ENCODE measurements around the gene FAM171A2. TPM values are rescaled to one million over a fixed set of nuclear protein-coding genes. Genes with fewer than 3 reads are reported as not detected.

Gene FAM171A2
- total RNA-seq, 1 experiment from 2014 or later, result 27.5 TPM

DNA sequence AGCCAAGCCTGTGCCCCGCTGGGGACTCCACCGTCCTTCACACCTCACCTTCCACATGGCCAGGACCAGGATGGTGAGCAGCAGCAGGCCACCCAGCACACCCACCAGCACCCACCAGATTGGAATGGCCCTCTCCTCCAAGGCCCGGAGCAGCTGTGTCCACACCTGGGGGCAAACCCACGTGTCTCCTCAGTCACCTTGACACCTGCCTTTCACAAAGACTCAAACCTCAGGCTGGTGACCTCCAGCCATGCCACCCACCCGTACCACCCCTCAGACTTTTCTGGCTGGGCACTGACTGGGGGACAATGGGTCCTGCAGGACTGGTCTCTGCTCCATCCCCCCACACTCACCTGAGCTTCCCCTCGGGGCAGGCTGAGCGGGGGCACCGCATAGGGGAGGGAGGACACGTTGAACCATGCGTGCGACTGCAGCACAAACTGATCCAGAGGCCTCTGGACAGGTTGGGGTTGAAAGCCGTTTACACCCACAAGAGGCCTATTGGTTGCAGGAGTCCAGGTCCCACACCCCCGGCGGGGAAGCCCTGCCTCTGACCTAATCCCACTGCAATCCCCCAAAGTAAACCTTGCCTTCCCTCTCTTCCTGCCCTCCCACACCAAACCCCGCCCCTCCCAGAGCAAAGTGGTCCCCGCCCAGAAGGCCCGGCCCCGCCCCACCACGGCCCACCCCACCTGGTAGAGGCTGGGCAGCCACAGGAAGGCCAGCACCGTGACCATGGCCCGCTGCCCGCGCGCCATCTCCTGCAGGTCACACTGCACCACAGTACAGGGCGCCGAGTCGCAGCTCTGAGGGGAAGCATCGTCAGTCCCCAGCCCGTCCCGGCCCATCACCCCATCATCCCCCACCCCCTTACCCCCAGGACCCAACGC lies 10.9 kb upstream of the FAM171A2 start:
- peaks cover 0 to 4% (median 0%) of the 10 kb centered on the region in 3 experiments; a peak in 1 of 7 replicates for H3K36me3 Mint-ChIP-seq (ENCODE audit: insufficient read depth in 1 of 3, low read depth in 3 of 3)
- H3K9me3 ChIP-seq (ENCODE audit: control insufficient read depth, low read depth, low read length), result no peaks in the 10 kb centered on the region
- peaks cover 8% of the 10 kb centered on the region for H3K4me1 ChIP-seq (ENCODE audit: insufficient read depth, low read length)
- H2BK20ac ChIP-seq (ENCODE audit: low read depth, low read length, poor library complexity, severe bottlenecking), result no peak overlapping the region
- H3K4me2 ChIP-seq (ENCODE audit: insufficient read depth, insufficient read length, low read length), result peak overlapping the region; percentile 51
- no peak overlapping the region for H3K18ac ChIP-seq (ENCODE audit: insufficient read length, low read depth, low read length)
- peaks cover 5% of the 10 kb centered on the region for H3K23me2 ChIP-seq (ENCODE audit: insufficient read length, low read depth, low read length, poor library complexity, severe bottlenecking)
- H4K20me1 ChIP-seq (ENCODE audit: control insufficient read depth, insufficient read depth, insufficient read length), result no peaks in the 10 kb centered on the region
- no peaks in the 10 kb centered on the region for H3K79me2 ChIP-seq (ENCODE audit: insufficient read depth, low read length)
- H3K27ac ChIP-seq (ENCODE audit: insufficient read length, low read depth, low read length), result no peak overlapping the region
- peaks cover 4% of the 10 kb centered on the region for H3K27me3 Mint-ChIP-seq (ENCODE audit: low read depth)
- no peak overlapping the region for H3K9ac ChIP-seq (ENCODE audit: extremely low read depth, insufficient read length, low read length)
- no peaks in the 10 kb centered on the region; a peak in 1 of 5 replicates for H3K9me3 Mint-ChIP-seq
- peaks cover 14 to 32% of the 10 kb centered on the region in 2 experiments for H3K4me1 Mint-ChIP-seq
- peak overlapping the region; percentile 16 to 26; a peak in 2 of 5 replicates for H3K4me3 Mint-ChIP-seq
- no CpG with 5 or more reads among the region's 31 CpGs for WGBS (ENCODE audit: extremely low coverage, insufficient read length, low lambda C conversion rate)
- peak; percentile 97 for DNase-seq
- no peak overlapping the region for H2BK12ac ChIP-seq (ENCODE audit: insufficient read length, low read depth, low read length)
- peak overlapping the region; percentile 52 for H3K14ac ChIP-seq (ENCODE audit: insufficient read depth, low read length)
- H2BK120ac ChIP-seq (ENCODE audit: low read depth, low read length, poor library complexity, severe bottlenecking), result no peak overlapping the region
- H3K79me1 ChIP-seq (ENCODE audit: insufficient read depth, low read depth, low read length, poor library complexity, severe bottlenecking), result no peaks in the 10 kb centered on the region
- H2BK15ac ChIP-seq (ENCODE audit: low read depth, low read length), result no peak overlapping the region
- H2BK5ac ChIP-seq (ENCODE audit: insufficient read length, low read length), result no peak overlapping the region
- TF ChIP-seq, protein P1, sequence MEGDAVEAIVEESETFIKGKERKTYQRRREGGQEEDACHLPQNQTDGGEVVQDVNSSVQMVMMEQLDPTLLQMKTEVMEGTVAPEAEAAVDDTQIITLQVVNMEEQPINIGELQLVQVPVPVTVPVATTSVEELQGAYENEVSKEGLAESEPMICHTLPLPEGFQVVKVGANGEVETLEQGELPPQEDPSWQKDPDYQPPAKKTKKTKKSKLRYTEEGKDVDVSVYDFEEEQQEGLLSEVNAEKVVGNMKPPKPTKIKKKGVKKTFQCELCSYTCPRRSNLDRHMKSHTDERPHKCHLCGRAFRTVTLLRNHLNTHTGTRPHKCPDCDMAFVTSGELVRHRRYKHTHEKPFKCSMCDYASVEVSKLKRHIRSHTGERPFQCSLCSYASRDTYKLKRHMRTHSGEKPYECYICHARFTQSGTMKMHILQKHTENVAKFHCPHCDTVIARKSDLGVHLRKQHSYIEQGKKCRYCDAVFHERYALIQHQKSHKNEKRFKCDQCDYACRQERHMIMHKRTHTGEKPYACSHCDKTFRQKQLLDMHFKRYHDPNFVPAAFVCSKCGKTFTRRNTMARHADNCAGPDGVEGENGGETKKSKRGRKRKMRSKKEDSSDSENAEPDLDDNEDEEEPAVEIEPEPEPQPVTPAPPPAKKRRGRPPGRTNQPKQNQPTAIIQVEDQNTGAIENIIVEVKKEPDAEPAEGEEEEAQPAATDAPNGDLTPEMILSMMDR (conservative IDR thresholded peaks at IDR 0.05), result no peak
- H3K4ac ChIP-seq (ENCODE audit: low read depth, low read length), result no peak overlapping the region
- H3K23ac ChIP-seq (ENCODE audit: insufficient read length, low read depth, low read length), result no peak overlapping the region
- no peak overlapping the region for H3K56ac ChIP-seq (ENCODE audit: insufficient read length, low read depth, low read length)
- no peak overlapping the region for H4K5ac ChIP-seq (ENCODE audit: insufficient read length, low read depth, low read length)
- H4K8ac ChIP-seq (replicated peaks; ENCODE audit: insufficient read length, low read depth, low read length), result no peak overlapping the region
- H3K27ac Mint-ChIP-seq, result no peak overlapping the region
- H3T11ph ChIP-seq (ENCODE audit: low read length), result no peak overlapping the region
- H2AFZ ChIP-seq (ENCODE audit: low read length), result no peak overlapping the region
- H4K91ac ChIP-seq (ENCODE audit: insufficient read length, low read depth, low read length), result no peak overlapping the region
- no peak overlapping the region for H2AK5ac ChIP-seq (ENCODE audit: insufficient read length, low read length)
- no peaks in the 10 kb centered on the region for H3K27me3 ChIP-seq (ENCODE audit: insufficient read depth, low read length)

Measured in H9 (cell line).